ENCODE measurements around the gene ZNF277.

Gene ZNF277

GRCh38 chr7:112257073-112257472, 50.6 kb downstream of the ZNF277 start:
- DNase-seq, result no peak

DNA sequence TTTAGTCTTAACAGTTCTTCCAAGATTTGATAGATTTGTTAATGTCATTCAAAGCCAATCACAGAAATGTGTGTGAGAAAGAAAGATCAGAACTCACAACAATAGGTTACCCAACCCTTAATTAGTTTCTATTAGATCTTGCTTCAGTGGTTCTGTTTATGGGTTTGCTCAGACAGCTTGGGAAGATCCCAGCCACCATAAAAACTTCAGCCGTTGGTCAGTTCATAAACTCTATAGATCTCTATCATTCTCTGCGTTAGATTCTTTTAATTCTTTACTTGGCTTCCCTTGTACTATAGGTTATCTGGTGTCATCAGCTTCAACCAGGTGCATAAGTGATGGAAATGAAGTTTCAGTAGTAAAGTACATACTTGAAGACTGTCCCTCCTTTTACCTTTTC, 54.4 kb downstream of the ZNF277 start:
- DNase-seq, result no peak

DNA sequence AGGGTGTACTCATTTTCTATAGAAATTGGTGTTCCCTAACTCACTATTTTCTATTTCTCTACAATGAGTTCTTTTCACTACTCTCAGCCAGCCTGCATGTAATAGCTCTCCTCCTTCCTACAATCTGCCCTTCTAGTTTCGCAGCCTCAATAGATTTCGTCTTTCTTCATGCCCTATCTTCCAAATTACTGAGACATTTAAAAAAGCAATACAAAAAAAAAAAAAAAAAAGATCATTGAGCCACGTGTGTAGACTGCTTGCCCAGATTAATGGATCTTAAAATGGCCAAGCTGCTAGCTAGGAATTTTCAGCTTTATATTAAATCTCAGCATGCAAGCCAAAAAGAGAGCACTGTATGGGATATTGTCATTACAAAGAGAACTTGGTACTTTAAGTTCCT, 55.5 kb downstream of the ZNF277 start:
- DNase-seq, result no peak

- no peak for DNase-seq
These were observed 56.5 kb downstream of the ZNF277 start for GRCh38 chr7:112262855-112263487.

DNA sequence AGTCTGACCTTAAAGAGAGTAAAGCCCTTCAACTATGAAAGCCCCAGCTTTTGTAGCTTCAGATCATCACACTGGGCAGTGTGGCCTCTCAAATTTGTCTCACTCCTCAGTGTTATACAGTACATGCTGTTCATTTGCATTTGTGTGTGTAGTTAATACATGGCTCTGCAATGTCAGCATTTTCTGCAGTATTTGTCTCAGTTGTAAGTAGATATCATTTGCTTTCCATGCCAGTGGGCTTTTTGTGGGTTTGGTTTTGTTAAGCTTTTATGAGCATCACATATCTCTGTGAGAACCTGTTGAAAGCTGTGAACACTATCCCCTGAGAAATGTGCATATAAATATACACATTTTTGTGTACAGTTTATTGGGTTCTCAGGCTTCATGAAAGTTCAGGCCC, 57.0 kb downstream of the ZNF277 start:
- no peak for DNase-seq

DNA sequence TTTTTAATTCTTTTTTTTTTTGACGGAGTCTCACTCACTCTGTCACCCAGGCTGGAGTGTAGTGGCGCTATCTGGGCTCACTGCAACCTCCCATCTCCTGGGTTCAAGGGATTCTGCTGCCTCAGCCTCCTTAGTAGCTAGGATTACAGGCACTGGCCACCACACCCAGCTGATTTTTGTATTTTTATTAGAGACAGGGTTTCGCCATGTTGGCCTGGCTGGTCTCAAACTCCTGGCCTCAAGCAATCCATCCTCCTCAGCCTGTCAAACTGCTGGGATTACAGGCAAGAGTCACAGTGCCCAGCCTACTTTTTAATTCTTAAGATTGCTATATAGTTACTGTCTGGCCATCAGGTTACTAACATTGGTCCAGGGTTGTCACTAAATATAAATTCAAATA, 59.6 kb downstream of the ZNF277 start:
- DNase-seq, result no peak

DNA sequence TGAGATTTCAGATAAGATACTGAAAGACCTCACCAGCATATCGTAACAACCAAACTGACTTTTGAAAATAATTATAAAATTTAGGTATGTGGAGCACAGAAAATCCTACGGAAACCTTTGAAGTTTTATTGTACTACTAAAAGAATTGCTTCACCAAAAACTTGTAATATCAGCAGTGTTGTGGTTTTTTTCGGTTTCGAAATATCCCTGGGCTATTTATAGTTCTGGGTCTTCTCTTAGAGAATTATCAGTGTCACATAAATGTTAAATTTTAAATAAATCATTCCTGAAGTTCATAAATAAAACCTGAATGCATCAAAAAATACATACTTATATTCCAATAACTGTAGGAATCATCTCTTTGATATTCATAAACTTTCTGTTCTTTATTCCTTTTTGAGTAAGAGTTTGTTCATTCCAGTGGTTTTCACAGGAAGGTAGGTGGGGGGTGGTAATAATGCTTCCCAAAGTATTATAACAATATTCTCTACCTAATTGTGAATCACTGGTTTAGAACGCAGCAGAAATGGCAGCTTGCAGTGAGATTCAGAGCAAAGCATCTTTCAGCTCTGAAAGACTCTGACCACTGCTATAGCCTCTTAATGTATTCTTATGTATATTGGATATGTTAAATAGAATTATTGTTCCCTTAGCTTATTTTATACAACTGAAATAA, 60.2 kb downstream of the ZNF277 start:
- no peak for DNase-seq

DNA sequence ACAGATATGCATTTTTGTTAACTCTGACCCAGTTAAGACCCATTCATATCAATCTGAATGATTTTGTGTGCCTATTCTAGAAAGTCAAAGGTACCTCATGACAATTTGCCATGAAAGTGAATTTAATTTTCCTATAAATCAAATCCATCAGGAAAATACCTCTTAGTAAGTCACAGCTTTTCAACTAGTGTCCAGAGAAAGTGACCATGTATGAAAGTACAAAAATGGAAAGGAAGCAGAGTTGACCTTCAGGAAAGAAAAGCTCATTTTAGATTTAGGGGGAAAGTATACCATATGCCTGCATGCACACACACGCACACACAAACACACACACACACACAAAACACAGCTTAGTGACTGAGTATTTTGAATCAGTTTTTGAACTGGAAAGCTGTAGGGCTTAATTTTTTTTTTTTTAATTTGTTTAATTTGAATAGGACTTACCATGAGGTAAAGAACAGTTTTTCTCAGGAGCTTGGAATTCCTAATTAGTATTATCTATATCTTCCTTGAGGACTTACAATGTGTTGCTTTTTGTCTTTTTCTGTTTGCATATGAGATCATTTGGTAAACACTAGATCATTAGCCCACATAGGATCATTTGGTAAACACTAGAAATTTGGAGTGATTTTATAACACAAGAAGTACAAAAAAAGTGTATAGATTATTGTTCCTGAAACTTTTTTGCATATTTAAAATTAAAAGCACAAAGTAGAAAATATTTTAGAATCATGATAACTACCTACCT, 61.6 kb downstream of the ZNF277 start:
- no peak for DNase-seq

DNA sequence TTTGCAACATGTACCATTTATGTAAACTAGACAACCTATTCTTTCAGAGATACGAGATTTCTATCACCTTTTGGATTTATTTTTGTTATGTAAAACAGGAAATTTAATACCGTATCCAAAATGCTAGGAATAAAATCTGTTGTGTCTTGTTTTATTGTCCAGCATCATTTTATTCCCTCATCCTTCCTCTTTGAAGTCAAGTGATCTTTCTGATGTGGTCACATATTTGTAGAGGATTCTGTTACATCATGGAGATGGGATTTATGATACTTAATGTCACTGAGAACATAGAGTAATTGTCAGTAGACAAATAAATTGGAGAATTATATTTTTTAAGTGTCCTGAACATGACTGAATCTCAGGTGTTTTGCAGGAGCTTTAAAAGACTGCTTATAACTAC, 64.7 kb downstream of the ZNF277 start:
- DNase-seq, result peak; percentile 83

DNA sequence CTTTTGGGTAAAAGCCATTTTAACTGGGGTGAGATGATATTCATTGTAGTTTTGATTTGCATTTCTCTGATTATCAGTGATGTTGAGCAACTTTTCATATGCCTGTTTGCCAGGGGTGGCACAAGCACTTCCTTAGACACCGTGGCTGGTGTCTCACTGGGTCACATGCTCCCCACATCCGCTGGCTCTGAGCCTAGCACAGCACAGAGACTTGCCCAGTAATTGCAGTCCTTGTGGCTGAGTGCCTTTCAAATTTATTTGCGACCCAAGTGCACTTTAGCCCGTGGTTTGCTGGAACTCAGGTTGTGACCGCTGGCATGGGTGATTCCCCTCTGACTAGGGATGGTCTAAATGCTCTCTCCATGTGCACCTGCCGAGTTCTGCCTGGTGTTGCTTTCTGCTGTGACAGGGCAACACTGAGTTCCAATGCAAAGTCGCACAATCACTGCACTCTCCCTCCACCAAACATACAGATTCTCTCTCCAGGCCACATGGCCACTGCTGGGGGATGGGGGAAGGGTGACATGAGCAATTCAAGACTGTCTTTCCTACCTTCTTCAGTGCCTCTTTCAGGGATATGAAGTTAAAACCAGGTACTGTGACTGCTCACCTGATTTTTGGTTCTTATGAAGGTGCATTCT, 66.5 kb downstream of the ZNF277 start:
- DNase-seq, result peak; percentile 11

DNA sequence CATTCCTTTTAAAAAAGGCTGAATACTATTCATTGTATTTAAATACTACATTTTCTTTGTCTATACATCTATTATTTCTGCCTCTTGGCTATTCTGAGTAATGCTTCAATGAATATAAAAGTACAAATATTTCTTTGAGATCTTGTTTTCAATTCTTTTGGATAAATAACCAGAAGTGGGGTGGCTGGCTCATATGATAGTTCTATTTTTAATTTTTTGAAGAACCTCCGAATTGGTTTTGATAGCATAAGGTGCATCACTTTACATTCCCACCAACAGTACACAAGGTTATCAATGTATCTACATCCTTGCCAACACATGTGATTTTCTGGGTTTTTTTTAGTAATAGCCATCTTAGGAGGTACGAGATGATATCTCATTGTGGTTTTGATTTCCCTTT, 72.5 kb downstream of the ZNF277 start:
- DNase-seq, result no peak

- no peak for DNase-seq
These were observed 73.8 kb downstream of the ZNF277 start for GRCh38 chr7:112280267-112280666.

- no peak for DNase-seq
These were observed 76.1 kb downstream of the ZNF277 start for GRCh38 chr7:112282476-112283188.

DNA sequence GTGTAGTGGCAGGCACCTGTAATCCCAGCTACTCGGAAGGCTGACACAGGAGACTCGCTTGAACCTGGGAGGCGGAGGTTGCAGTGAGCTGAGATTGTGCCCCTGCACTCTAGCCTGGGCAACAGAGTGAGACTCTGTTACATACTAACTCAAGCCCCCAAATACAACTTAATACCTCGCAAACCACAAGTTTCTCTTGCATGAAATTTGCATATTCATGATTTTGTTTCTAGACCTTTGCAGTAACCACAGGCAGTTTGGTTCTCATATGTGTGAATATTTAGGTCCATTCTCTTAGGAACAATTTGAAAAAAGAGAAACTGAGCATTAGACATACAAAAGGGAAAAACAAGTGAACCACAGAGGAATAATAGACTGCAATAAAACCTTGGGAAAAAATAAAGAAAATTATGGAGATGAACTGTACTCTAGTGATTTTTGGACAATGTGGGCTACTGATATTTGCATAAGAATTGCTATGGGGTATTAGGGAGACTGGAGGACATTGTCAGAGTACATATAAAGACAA, 77.0 kb downstream of the ZNF277 start:
- no peak for DNase-seq

DNA sequence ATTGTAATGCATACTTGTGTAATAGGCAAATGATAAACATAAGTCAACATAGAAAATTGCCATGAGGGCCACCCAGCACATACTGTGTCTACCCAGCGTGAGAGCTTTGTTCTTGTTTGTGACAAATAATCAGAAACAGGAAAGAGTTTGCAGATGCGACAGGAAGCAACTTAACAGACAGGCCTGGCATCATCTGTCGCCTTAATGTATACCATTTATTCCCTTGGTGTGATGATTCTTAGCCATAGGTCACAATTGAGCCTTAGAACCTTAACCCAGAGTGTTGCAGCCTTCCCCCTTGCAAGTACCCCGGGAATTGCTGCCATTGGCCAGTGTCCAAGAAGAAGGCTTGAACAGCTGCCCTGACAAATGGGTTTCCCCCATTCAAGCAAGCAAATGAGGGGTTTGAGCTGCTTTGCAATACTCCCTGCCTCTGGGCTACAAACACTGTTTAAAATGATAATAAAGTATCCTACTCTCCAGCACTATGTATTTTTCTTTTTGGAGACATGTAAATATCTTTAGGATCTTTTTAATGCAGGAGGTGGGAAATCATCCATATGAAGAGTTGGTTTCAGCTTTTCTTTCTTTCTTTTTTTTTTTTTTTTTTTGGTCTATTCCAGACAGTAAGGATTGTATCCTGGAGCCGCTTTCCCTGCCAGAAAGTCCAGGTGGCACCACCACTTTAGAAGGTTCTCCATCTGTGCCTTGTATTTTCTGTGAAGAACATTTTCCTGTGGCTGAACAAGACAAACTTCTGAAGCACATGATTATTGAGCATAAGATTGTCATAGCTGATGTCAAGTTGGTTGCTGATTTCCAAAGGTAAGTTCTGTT, 80.0 kb downstream of the ZNF277 start:
- DNase-seq, result peak; percentile 14

DNA sequence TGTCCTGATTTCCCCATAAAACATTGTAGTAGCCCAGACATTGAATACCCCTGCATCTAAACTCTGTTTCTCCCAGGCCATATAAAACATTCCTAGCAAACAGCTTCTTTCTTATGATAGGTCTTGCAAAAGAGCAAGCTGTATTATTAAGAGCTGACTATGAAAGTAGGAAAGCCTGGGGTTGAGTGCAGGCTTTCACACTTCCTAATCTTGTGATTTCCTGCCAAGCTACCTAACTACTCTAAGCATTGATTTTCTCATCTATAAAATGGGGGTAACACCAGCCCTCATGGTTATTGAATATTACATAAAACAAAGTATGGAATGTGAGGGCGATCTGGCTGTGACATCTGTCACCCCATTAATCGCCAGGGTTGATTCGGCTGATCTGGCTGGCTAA, 81.8 kb downstream of the ZNF277 start:
- no peak for DNase-seq

- no peak for DNase-seq
These were observed 83.6 kb downstream of the ZNF277 start for GRCh38 chr7:112290065-112290464.

DNA sequence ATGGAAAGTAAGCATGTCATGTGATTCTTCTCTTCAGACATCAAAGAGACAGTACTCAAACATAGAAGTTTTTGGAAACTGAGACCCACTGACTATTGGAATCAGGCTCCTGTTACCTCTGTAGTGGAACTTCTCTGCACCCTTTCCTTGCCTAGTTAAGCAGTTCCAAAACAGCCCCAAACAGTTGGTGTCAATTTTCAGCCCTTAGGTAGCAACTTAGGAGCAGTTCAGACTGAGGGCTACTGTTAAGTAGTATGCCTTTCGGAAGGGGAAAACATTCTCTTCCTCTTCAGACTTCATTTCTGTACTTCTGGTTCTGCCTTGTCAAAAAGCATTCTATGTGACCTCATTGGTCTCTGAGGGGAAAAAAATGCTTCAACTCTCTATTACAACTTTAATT, 85.7 kb downstream of the ZNF277 start:
- DNase-seq, result no peak

GRCh38 chr7:112293416-112293815, 86.9 kb downstream of the ZNF277 start:
- no peak for DNase-seq

- DNase-seq, result no peak
These were observed 89.9 kb downstream of the ZNF277 start for GRCh38 chr7:112296432-112296831.

DNA sequence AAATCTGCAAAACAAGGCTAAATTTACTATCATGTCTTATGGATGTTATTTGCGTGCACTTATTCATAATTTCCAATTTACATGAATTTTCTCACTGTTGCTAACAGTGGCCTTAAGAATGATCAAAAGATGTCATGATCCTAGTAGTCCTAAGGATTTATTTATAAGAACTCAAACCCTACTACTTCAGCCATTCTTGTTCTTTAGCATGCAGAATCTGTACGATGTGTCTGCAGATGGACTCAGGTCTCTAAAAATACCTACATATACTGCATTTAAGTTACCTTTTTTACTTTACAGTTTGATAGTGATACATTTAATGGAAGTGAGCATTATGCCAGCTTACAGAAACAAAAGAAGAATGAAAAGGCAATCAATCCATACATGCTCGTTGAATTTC, 91.2 kb downstream of the ZNF277 start:
- no peak for DNase-seq

DNA sequence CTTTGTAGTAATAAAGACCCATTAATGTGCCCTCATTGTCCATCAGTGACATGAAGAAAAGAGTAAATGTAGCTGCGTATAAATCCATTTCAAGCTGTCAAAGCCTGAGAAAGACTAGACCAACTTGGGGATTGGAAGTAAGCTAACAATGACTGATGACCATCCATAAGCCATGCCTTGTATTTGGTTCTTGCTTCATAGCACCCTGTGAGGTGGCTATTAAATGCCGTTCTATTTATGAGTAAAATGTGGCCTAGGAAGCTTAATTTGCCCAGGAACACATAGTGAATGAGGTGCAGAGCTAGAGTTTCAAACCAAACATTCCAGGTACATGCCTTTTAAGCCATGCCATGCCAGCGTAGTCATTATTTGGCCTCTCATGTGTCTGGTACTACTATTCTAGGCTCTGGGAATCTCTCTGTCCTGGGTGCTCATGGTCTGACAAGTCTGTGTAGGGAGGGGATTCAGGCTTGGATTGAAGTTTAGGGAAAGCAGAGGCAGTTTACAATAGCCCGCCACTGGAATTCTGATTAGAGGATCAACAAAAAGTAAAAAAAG, 92.1 kb downstream of the ZNF277 start:
- DNase-seq, result no peak

Measured in NCI-H510A treated with DMSO at 0.1 percent for 48 hours (cell line).